CD14-positive monocyte (primary cell): ENCODE data around the gene LCP1. TPM values are rescaled to one million over a fixed set of nuclear protein-coding genes. Genes with fewer than 3 reads are reported as not detected.

Source experiments
- DNase-seq, 3 donors: peaks; one replicate each; pipeline ENCODE4 v3.0.0-alpha.2; 2011 to 2022
- H2AFZ ChIP-seq: 2 replicates; pipeline ENCODE4 v1.6.0; 2012; ENCODE audit warnings: mild to moderate bottlenecking, low read depth, low read length, inconsistent platforms; ENCODE audit not compliant: insufficient read depth, poor library complexity, severe bottlenecking
- H3K27ac ChIP-seq, 2 donors: 1 replicate in 1 of 2; 2 replicates in 1 of 2; pipeline ENCODE4 v1.5.1; 2012 to 2013; ENCODE audit warnings: low read length in 2 of 2, control low read depth in 1 of 2, inconsistent platforms in 1 of 2, low read depth in 1 of 2, mild to moderate bottlenecking in 1 of 2
- H3K27me3 ChIP-seq, 2 donors: one replicate each; pipeline versions ENCODE4 v1.6.0 to v1.6.1; 2011 to 2013; ENCODE audit warnings: low read length in 2 of 2; ENCODE audit not compliant: control insufficient read depth in 2 of 2, insufficient read depth in 2 of 2
- H3K36me3 ChIP-seq, 2 donors: replicated peaks in 1 of 2; 1 replicate in 1 of 2; 2 replicates in 1 of 2; pipeline versions ENCODE4 v1.5.1 to v1.6.1; 2012 to 2013; ENCODE audit warnings: low read length in 2 of 2, control low read depth in 1 of 2, inconsistent platforms in 1 of 2, mild to moderate bottlenecking in 1 of 2; ENCODE audit not compliant: insufficient read depth in 2 of 2, control insufficient read depth in 1 of 2
- H3K4me1 ChIP-seq, 2 donors: 1 replicate in 1 of 2; 2 replicates in 1 of 2; pipeline versions ENCODE4 v1.5.1 to v1.6.1; 2012 to 2013; ENCODE audit warnings: low read length in 2 of 2, control low read depth in 1 of 2, inconsistent platforms in 1 of 2, mild to moderate bottlenecking in 1 of 2, moderate library complexity in 1 of 2; ENCODE audit not compliant: insufficient read depth in 2 of 2, control insufficient read depth in 1 of 2
- H3K4me2 ChIP-seq: replicated peaks from 2 replicates; pipeline ENCODE3; 2012; ENCODE audit warnings: low read length, moderate library complexity, mild to moderate bottlenecking; ENCODE audit not compliant: poor library complexity, severe bottlenecking; ENCODE audit errors: extremely low read depth
- H3K4me3 ChIP-seq, 3 experiments: fragments of 200-600 bp in 1 of 3; sonication (generic) in 1 of 3; replicated peaks in 1 of 3; 1 replicate in 2 of 3; 2 replicates in 1 of 3; pipeline ENCODE4 v1.5.1; 2011 to 2013; ENCODE audit warnings: low read length in 3 of 3, mild to moderate bottlenecking in 3 of 3, control low read depth in 2 of 3, low read depth in 2 of 3, inconsistent platforms in 1 of 3, moderate library complexity in 1 of 3
- H3K79me2 ChIP-seq: 2 replicates; pipeline ENCODE4 v1.6.0; 2012; ENCODE audit warnings: mild to moderate bottlenecking, control low read depth, inconsistent platforms, low read length, moderate library complexity; ENCODE audit not compliant: insufficient read depth
- H3K9ac ChIP-seq: 2 replicates; pipeline ENCODE4 v1.6.0; 2017; ENCODE audit warnings: low read length, mild to moderate bottlenecking; ENCODE audit not compliant: insufficient read depth, poor library complexity, severe bottlenecking
- H3K9me3 ChIP-seq, 2 donors: replicated peaks in 1 of 2; 1 replicate in 1 of 2; 2 replicates in 1 of 2; pipeline versions ENCODE4 v1.5.1 to v1.6.1; 2012 to 2013; ENCODE audit warnings: low read length in 2 of 2, control low read depth in 1 of 2; ENCODE audit not compliant: control insufficient read depth in 1 of 2, insufficient read depth in 1 of 2
- H4K20me1 ChIP-seq: 2 replicates; pipeline ENCODE4 v1.6.0; 2012; ENCODE audit warnings: mild to moderate bottlenecking, low read length, control low read depth, moderate library complexity; ENCODE audit not compliant: insufficient read depth
- H3K27ac Mint-ChIP-seq, 7 donors: one replicate each; pipeline ENCODE4 v1.8.0; 2020; ENCODE audit warnings: mild to moderate bottlenecking in 7 of 7, mixed read lengths in 7 of 7, moderate library complexity in 6 of 7, inconsistent platforms in 2 of 7
- H3K27me3 Mint-ChIP-seq, 3 donors: one replicate each; pipeline ENCODE4 v1.8.0; 2021 to 2022; ENCODE audit warnings: low read depth in 3 of 3, mild to moderate bottlenecking in 3 of 3, mixed read lengths in 3 of 3, moderate library complexity in 3 of 3, inconsistent platforms in 1 of 3
- H3K36me3 Mint-ChIP-seq, 2 donors: one replicate each; pipeline ENCODE4 v1.8.0; 2020; ENCODE audit warnings: mixed read lengths in 2 of 2, inconsistent platforms in 1 of 2, mild to moderate bottlenecking in 1 of 2
- H3K4me1 Mint-ChIP-seq: one replicate; pipeline ENCODE4 v1.8.0; 2020; ENCODE audit warnings: mild to moderate bottlenecking, mixed read lengths
- H3K4me3 Mint-ChIP-seq, 2 donors: one replicate each; pipeline ENCODE4 v1.8.0; 2020; ENCODE audit warnings: mild to moderate bottlenecking in 2 of 2, mixed read lengths in 2 of 2, moderate library complexity in 1 of 2
- H3K9me3 Mint-ChIP-seq, 7 donors: one replicate each; pipeline ENCODE4 v1.8.0; 2020 to 2022; ENCODE audit warnings: mixed read lengths in 7 of 7, mild to moderate bottlenecking in 6 of 7, moderate library complexity in 6 of 7, inconsistent platforms in 2 of 7
- CTCF ChIP-seq: fragments of 200-600 bp; IDR thresholded peaks from one replicate; pipeline ENCODE4 v1.8.0; 2022; ENCODE audit warnings: antibody characterized with exemption, mild to moderate bottlenecking
- WGBS: methylation state at CpG from one replicate; pipeline ENCODE4 v1.1.5; 2013; ENCODE audit warnings: missing lambda C conversion rate; ENCODE audit not compliant: insufficient coverage; 5-methylcytosine and 5-hydroxymethylcytosine counted together
- intact Hi-C, 2 donors: fragments of 100-400 bp; cut with micrococcal nuclease; formaldehyde crosslinking; loops; one replicate each; pipeline versions ENCODE4 v1.15.0 to v1.15.1; 2023
- polyA plus RNA-seq, 3 donors: library from polyadenylated mRNA; depleted of rRNA in 1 of 3; unstranded in 2 of 3; stranded (reverse) in 1 of 3; fragments of 300-500 nt in 2 of 3; fragments of >200 nt in 1 of 3; fragmentation: Illumina TruSeq in 2 of 3; gene quantifications; 1 replicate in 2 of 3; 2 replicates in 1 of 3; pipeline ENCODE4 v1.2.3, GENCODE V29; 2012 to 2021

LCP1 gene
- polyA plus RNA-seq, 3 donors: 653 to 2,003 (median 1,636) TPM

GRCh38 chr13:46101484-46102254, 80.3 kb downstream of the LCP1 start:
- H3K79me2 ChIP-seq: no peaks in the 10 kb centered on the region
- H4K20me1 ChIP-seq: no peaks in the 10 kb centered on the region
- H3K9ac ChIP-seq: no peak overlapping the region
- H3K4me3 ChIP-seq: peak overlapping the region in 1 of 3 experiments; percentile 21
- peak in 2 of 3 donors; percentile 41 to 47 for DNase-seq
- no peaks in the 10 kb centered on the region for H3K9me3 Mint-ChIP-seq
- H3K36me3 Mint-ChIP-seq: no peaks in the 10 kb centered on the region
- peaks cover 0 to 2% (median 0%) of the 10 kb centered on the region in 3 donors for H3K27me3 Mint-ChIP-seq
- H3K9me3 ChIP-seq: no peaks in the 10 kb centered on the region
- peaks cover 33% of the 10 kb centered on the region for H3K4me1 Mint-ChIP-seq
- H3K36me3 ChIP-seq: no peaks in the 10 kb centered on the region
- H2AFZ ChIP-seq: no peak overlapping the region
- TF ChIP-seq CTCF: no peak
- no peaks in the 10 kb centered on the region for H3K27me3 ChIP-seq
- peak overlapping the region in 4 of 7 donors; percentile 2 to 51 (median 18) for H3K27ac Mint-ChIP-seq
- peak overlapping the region; percentile 37 for H3K4me2 ChIP-seq
- H3K4me1 ChIP-seq: peaks cover 26 to 31% of the 10 kb centered on the region in 2 donors
- 35% methylated on average over 3 of the region's 8 CpGs for WGBS
- H3K4me3 Mint-ChIP-seq: peak overlapping the region in 1 of 2 donors; percentile 48
- no peak overlapping the region for H3K27ac ChIP-seq
- intact Hi-C loops: no loop called here

GRCh38 chr13:46101002-46101401, 81.0 kb downstream of the LCP1 start:
- Histone ChIP-seq H3K4me2 (peak overlapping the region; percentile 37), H3K36me3 (no peaks in the 10 kb centered on the region), H3K4me3 (no peak overlapping the region), H4K20me1 (no peaks in the 10 kb centered on the region), H3K9ac (no peak overlapping the region), H3K79me2 (no peaks in the 10 kb centered on the region), H3K4me1 (peaks cover 26 to 31% of the 10 kb centered on the region in 2 donors), H3K27me3 (no peaks in the 10 kb centered on the region), H3K27ac (no peak overlapping the region), H2AFZ (no peak overlapping the region), H3K9me3 (no peaks in the 10 kb centered on the region)
- Mint-ChIP-seq H3K9me3 (peaks cover 0 to 2% (median 0%) of the 10 kb centered on the region in 7 donors), H3K4me1 (peaks cover 33% of the 10 kb centered on the region), H3K27ac (peak overlapping the region in 1 of 7 donors; percentile 38), H3K36me3 (no peaks in the 10 kb centered on the region), H3K4me3 (no peak overlapping the region), H3K27me3 (peaks cover 0 to 2% (median 1%) of the 10 kb centered on the region in 3 donors)
- WGBS: 91% methylated on average over 1 of the region's 4 CpGs
- TF ChIP-seq CTCF: no peak
- DNase-seq: no peak
- intact Hi-C loops: no loop called here
